ENCODE results near the gene PLEKHM1. TPM values are rescaled to one million over a fixed set of nuclear protein-coding genes. Genes with fewer than 3 reads are reported as not detected.

The PLEKHM1 gene
- total and polyA plus RNA-seq, 2 of the 4 experiments (the other 2 are of a cell fraction) = 4.7 to 16.4 TPM

GRCh38 chr17:45396496-45397205 lies 93.9 kb downstream of the PLEKHM1 start:
- Histone ChIP-seq H4K91ac (ENCODE audit: insufficient read depth, low read depth, low read length) (no peak overlapping the region), H3K56ac (ENCODE audit: extremely low read depth, insufficient read depth, low read length) (no peak overlapping the region), H3K14ac (replicated peaks; ENCODE audit: low read depth, low read length) (no peak overlapping the region), H3K36me3 (ENCODE audit: control insufficient read depth, insufficient read depth, low read length) (no peaks in the 10 kb centered on the region), H3K23ac (ENCODE audit: low read depth, low read length) (no peak overlapping the region), H3K18ac (ENCODE audit: low read depth, low read length) (no peak overlapping the region), H2BK5ac (ENCODE audit: low read depth, low read length, poor library complexity, severe bottlenecking) (no peak overlapping the region), H2BK120ac (ENCODE audit: low read depth, low read length) (no peak overlapping the region), H3K9me1 (ENCODE audit: insufficient read depth, low read length) (no peaks in the 10 kb centered on the region), H2BK20ac (ENCODE audit: low read depth, low read length) (no peak overlapping the region), H3K4me2 (ENCODE audit: low read depth, low read length) (no peak overlapping the region), H3K27me3 (ENCODE audit: control insufficient read depth, insufficient read depth, low read length) (peaks cover 14% of the 10 kb centered on the region), H3K9ac (ENCODE audit: low read depth, low read length) (no peak overlapping the region), H2AK9ac (replicated peaks; ENCODE audit: low read depth, low read length, poor library complexity) (no peak overlapping the region), H2AFZ (replicated peaks; ENCODE audit: low read length, poor library complexity) (peak overlapping the region; percentile 13), H3K4me1 (ENCODE audit: control insufficient read depth, insufficient read depth, low read length) (peaks cover 5% of the 10 kb centered on the region), H3K27ac (ENCODE audit: insufficient read depth, low read length) (no peak overlapping the region), H2BK15ac (ENCODE audit: low read depth, low read length) (no peak overlapping the region), H3K4ac (ENCODE audit: low read depth, low read length) (no peak overlapping the region), H3K79me1 (ENCODE audit: low read depth in 1 of 2, low read length in 2 of 2) (no peaks in the 10 kb centered on the region), H4K5ac (ENCODE audit: low read depth, low read length) (no peak overlapping the region), H4K20me1 (ENCODE audit: insufficient read depth, low read length) (no peaks in the 10 kb centered on the region), H3K4me3 (ENCODE audit: insufficient read depth, low read depth, low read length) (no peak overlapping the region), H4K8ac (ENCODE audit: low read depth in 2 of 2, low read length in 2 of 2) (no peak overlapping the region), H2AK5ac (ENCODE audit: low read depth, low read length) (no peak overlapping the region), H3K9me3 (ENCODE audit: control insufficient read depth, insufficient read depth, low read length) (no peaks in the 10 kb centered on the region)
- WGBS, 2 experiments (ENCODE audit: extremely low coverage in 2 of 2, insufficient read length in 1 of 2) = 82% methylated on average over 31 of the region's 50 CpGs; no CpG with 5 or more reads in 1 of the 2 experiments
- no peak for DNase-seq
- BruUV-seq (replicated peaks) = no TSS peak
- TF ChIP-seq MAFK (IDR thresholded peaks at IDR 0.05; ENCODE audit: low read depth, low read length) (no peak), MXI1 (IDR thresholded peaks at IDR 0.05; ENCODE audit: borderline replicate concordance, low read depth, low read length) (no peak), RFX5 (IDR thresholded peaks at IDR 0.05; ENCODE audit: low read depth, low read length) (no peak), CEBPB (IDR thresholded peaks at IDR 0.05; ENCODE audit: low read depth, low read length) (no peak), NFE2L2 (IDR thresholded peaks at IDR 0.05; ENCODE audit: low read depth, low read length) (no peak), RAD21 (IDR thresholded peaks at IDR 0.05; ENCODE audit: low read length) (no peak), MAZ (IDR thresholded peaks at IDR 0.05; ENCODE audit: borderline replicate concordance, low read depth, low read length) (no peak), BHLHE40 (IDR thresholded peaks at IDR 0.05; ENCODE audit: low read depth, low read length) (no peak), USF2 (IDR thresholded peaks at IDR 0.05; ENCODE audit: low read depth, low read length) (no peak), RCOR1 (IDR thresholded peaks at IDR 0.05; ENCODE audit: insufficient replicate concordance, low read length) (no peak), SMC3 (IDR thresholded peaks at IDR 0.05; ENCODE audit: low read depth, low read length) (no peak), POLR2A (IDR thresholded peaks at IDR 0.05; ENCODE audit: low read depth, low read length) (no peak), CHD1 (IDR thresholded peaks at IDR 0.05; ENCODE audit: low read depth, low read length) (no peak), FOS (IDR thresholded peaks at IDR 0.05; ENCODE audit: low read depth, low read length) (no peak), ELK1 (IDR thresholded peaks at IDR 0.05; ENCODE audit: borderline replicate concordance, low read depth, low read length) (no peak)
- TF ChIP-seq, protein P1, sequence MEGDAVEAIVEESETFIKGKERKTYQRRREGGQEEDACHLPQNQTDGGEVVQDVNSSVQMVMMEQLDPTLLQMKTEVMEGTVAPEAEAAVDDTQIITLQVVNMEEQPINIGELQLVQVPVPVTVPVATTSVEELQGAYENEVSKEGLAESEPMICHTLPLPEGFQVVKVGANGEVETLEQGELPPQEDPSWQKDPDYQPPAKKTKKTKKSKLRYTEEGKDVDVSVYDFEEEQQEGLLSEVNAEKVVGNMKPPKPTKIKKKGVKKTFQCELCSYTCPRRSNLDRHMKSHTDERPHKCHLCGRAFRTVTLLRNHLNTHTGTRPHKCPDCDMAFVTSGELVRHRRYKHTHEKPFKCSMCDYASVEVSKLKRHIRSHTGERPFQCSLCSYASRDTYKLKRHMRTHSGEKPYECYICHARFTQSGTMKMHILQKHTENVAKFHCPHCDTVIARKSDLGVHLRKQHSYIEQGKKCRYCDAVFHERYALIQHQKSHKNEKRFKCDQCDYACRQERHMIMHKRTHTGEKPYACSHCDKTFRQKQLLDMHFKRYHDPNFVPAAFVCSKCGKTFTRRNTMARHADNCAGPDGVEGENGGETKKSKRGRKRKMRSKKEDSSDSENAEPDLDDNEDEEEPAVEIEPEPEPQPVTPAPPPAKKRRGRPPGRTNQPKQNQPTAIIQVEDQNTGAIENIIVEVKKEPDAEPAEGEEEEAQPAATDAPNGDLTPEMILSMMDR (conservative IDR thresholded peaks at IDR 0.05; ENCODE audit: low read depth, low read length) = no peak
- ChIA-PET POLR2A (ENCODE audit: unreplicated experiment) (no interaction called here), CTCF (interaction anchor here (1.5 kb wide), 1 partner anchor 12 kb away, joined by 3 read pairs; no protein-coding TSS in a partner anchor)
- intact Hi-C loops (cut with micrococcal nuclease) = no loop called here
- dilution Hi-C loops (cut with HindIII; ENCODE audit: low sequenced_read_pairs, unreplicated experiment) = no loop called here
- no peak for ATAC-seq (ENCODE audit: low read depth)
- in situ Hi-C loops (cut with MboI; ENCODE audit: low sequenced_read_pairs) = no loop called here
